CD4-positive, alpha-beta T cell treated with Interferon gamma for 1 hour (primary cell): ENCODE measurements around the gene CDK5R1.
"Not testable (repeated sequence)": the region's sequence is repeated elsewhere in the genome, so short reads cannot be mapped to it uniquely, and the experiment has no call there.

Experiments used
- DNase-seq: peaks from one replicate; pipeline ENCODE4 v3.0.0-alpha.2; 2020

CDK5R1 gene

GRCh38 chr17:32519228-32520103 lies 32.7 kb downstream of the CDK5R1 start:
- peak; percentile 56 for DNase-seq

GRCh38 chr17:32520104-32520701 lies 33.4 kb downstream of the CDK5R1 start:
- peak; percentile 57 for DNase-seq

GRCh38 chr17:32520737-32521404 lies 34.1 kb downstream of the CDK5R1 start:
- no peak for DNase-seq

GRCh38 chr17:32523017-32523680 lies 36.4 kb downstream of the CDK5R1 start:
- no peak for DNase-seq

GRCh38 chr17:32523827-32524552 lies 37.2 kb downstream of the CDK5R1 start:
- DNase-seq, result no peak

GRCh38 chr17:32524553-32524880 lies 37.7 kb downstream of the CDK5R1 start:
- DNase-seq, result not testable (repeated sequence)

GRCh38 chr17:32525122-32525521 lies 38.3 kb downstream of the CDK5R1 start:
- no peak for DNase-seq

GRCh38 chr17:32527146-32527545 lies 40.4 kb downstream of the CDK5R1 start:
- no peak for DNase-seq

GRCh38 chr17:32528825-32529224 lies 42.0 kb downstream of the CDK5R1 start:
- no peak for DNase-seq

- no peak for DNase-seq
Observed at GRCh38 chr17:32529604-32530003, 42.8 kb downstream of the CDK5R1 start.

GRCh38 chr17:32533296-32533695 lies 46.5 kb downstream of the CDK5R1 start:
- no peak for DNase-seq

GRCh38 chr17:32536736-32537643 lies 50.2 kb downstream of the CDK5R1 start:
- no peak for DNase-seq
